Measurements from ENCODE around the gene GPBP1.

The GPBP1 gene

GRCh38 chr5:57298985-57299491 lies 125.2 kb downstream of the GPBP1 start:
- Histone ChIP-seq H3K9ac (ENCODE audit: low read length) (no peak overlapping the region; the same call in 1 of the 2 replicates), H3K9me2 (ENCODE audit: low read depth, low read length) (no peaks in the 10 kb centered on the region), H3K36me3 (ENCODE audit: insufficient read depth, low read length) (no peaks in the 10 kb centered on the region), H3K4me2 (ENCODE audit: low read length) (peak overlapping the region; percentile 54), H4K20me1 (ENCODE audit: insufficient read depth, low read length) (no peaks in the 10 kb centered on the region), H3K4me1 (ENCODE audit: insufficient read depth, low read length, severe bottlenecking) (peaks cover 14% of the 10 kb centered on the region), H3K27me3 (ENCODE audit: insufficient read depth, low read length) (no peaks in the 10 kb centered on the region), H3K79me2 (ENCODE audit: insufficient read depth, low read length) (no peaks in the 10 kb centered on the region), H2AFZ (ENCODE audit: low read length) (no peak overlapping the region), H3K9me3 (ENCODE audit: low read length) (no peaks in the 10 kb centered on the region), H3K27ac (ENCODE audit: low read depth, low read length, poor library complexity, severe bottlenecking) (no peak overlapping the region), H3K4me3 (ENCODE audit: low read depth, low read length, poor library complexity, severe bottlenecking) (peak overlapping the region; percentile 39), H3F3A (ENCODE audit: insufficient read depth, low read length) (no peaks in the 10 kb centered on the region)
- TF ChIP-seq EZH2 (IDR thresholded peaks at IDR 0.05; ENCODE audit: borderline replicate concordance, low read length): no peak
- peak; percentile 40; the same call in 1 of the 2 replicates for TF ChIP-seq CTCF (IDR thresholded peaks at IDR 0.05; ENCODE audit: low read length)

GRCh38 chr5:57299986-57300385 lies 126.1 kb downstream of the GPBP1 start:
- no peaks in the 10 kb centered on the region for H4K20me1 ChIP-seq (ENCODE audit: insufficient read depth, low read length)
- peaks cover 14% of the 10 kb centered on the region for H3K4me1 ChIP-seq (ENCODE audit: insufficient read depth, low read length, severe bottlenecking)
- H3K36me3 ChIP-seq (ENCODE audit: insufficient read depth, low read length): no peaks in the 10 kb centered on the region
- no peak overlapping the region for H3K27ac ChIP-seq (ENCODE audit: low read depth, low read length, poor library complexity, severe bottlenecking)
- H3K9ac ChIP-seq (ENCODE audit: low read length): no peak overlapping the region
- no peak overlapping the region for H3K4me3 ChIP-seq (ENCODE audit: low read depth, low read length, poor library complexity, severe bottlenecking)
- TF ChIP-seq EZH2 (IDR thresholded peaks at IDR 0.05; ENCODE audit: borderline replicate concordance, low read length): no peak
- TF ChIP-seq CTCF (IDR thresholded peaks at IDR 0.05; ENCODE audit: low read length): no peak
- H3K79me2 ChIP-seq (ENCODE audit: insufficient read depth, low read length): no peaks in the 10 kb centered on the region
- H2AFZ ChIP-seq (ENCODE audit: low read length): no peak overlapping the region
- no peak overlapping the region for H3K4me2 ChIP-seq (ENCODE audit: low read length)
- no peaks in the 10 kb centered on the region for H3K9me3 ChIP-seq (ENCODE audit: low read length)
- no peaks in the 10 kb centered on the region for H3K27me3 ChIP-seq (ENCODE audit: insufficient read depth, low read length)
- H3K9me2 ChIP-seq (ENCODE audit: low read depth, low read length): no peaks in the 10 kb centered on the region
- H3F3A ChIP-seq (ENCODE audit: insufficient read depth, low read length): no peaks in the 10 kb centered on the region

- Histone ChIP-seq H3K9me3 (ENCODE audit: low read length) (peaks cover 5% of the 10 kb centered on the region), H3K36me3 (ENCODE audit: insufficient read depth, low read length) (no peaks in the 10 kb centered on the region), H3K4me1 (ENCODE audit: insufficient read depth, low read length, severe bottlenecking) (peaks cover 14% of the 10 kb centered on the region), H3K27me3 (ENCODE audit: insufficient read depth, low read length) (no peaks in the 10 kb centered on the region), H3K4me2 (ENCODE audit: low read length) (no peak overlapping the region), H3K9me2 (ENCODE audit: low read depth, low read length) (no peaks in the 10 kb centered on the region), H3K9ac (ENCODE audit: low read length) (no peak overlapping the region), H3F3A (ENCODE audit: insufficient read depth, low read length) (no peaks in the 10 kb centered on the region), H4K20me1 (ENCODE audit: insufficient read depth, low read length) (no peaks in the 10 kb centered on the region), H3K4me3 (ENCODE audit: low read depth, low read length, poor library complexity, severe bottlenecking) (no peak overlapping the region), H2AFZ (ENCODE audit: low read length) (no peak overlapping the region), H3K79me2 (ENCODE audit: insufficient read depth, low read length) (no peaks in the 10 kb centered on the region), H3K27ac (ENCODE audit: low read depth, low read length, poor library complexity, severe bottlenecking) (no peak overlapping the region)
- TF ChIP-seq EZH2 (IDR thresholded peaks at IDR 0.05; ENCODE audit: borderline replicate concordance, low read length) (no peak), CTCF (IDR thresholded peaks at IDR 0.05; ENCODE audit: low read length) (no peak; the same call in 1 of the 2 replicates)
These were observed 128.3 kb downstream of the GPBP1 start for GRCh38 chr5:57302164-57302563.

All from OCI-LY1 (cell line).